ENCODE data around the gene GMCL1. TPM values are rescaled to one million over a fixed set of nuclear protein-coding genes. Genes with fewer than 3 reads are reported as not detected.
"Not testable (repeated sequence)": the region's sequence is repeated elsewhere in the genome, so short reads cannot be mapped to it uniquely, and the experiment has no call there.

GMCL1 gene
- total and polyA plus RNA-seq, 8 donors, result 7.6 to 15.4 (median 9.4) TPM

GRCh38 chr2:69828938-69829255, 563 bp upstream of the GMCL1 start:
- intact Hi-C loops (cut with DNase I), result no loop called here

GRCh38 chr2:69830045-69830905, 815 bp downstream of the GMCL1 start:
- intact Hi-C loops (cut with DNase I), result no loop called here
- H3K4me1 ChIP-seq, result peaks cover 0 to 11% (median 4%) of the 10 kb centered on the region in 3 donors
- DNase-seq, result peak in 3 of 6 donors; percentile 48 to 69 (median 51)
- no peaks in the 10 kb centered on the region for H3K27me3 ChIP-seq
- 1% methylated on average over 44 to 45 of the region's 45 CpGs for WGBS, 2 donors
- no peak for TF ChIP-seq CTCF (IDR thresholded peaks at IDR 0.05)
- peak; percentile 29 to 38 (median 34) for ATAC-seq
- peak overlapping the region; percentile 89 to 99 (median 94) for H3K4me3 ChIP-seq
- FAIRE-seq, result no peak
- H3K36me3 ChIP-seq, result peaks cover 0 to 5% (median 0%) of the 10 kb centered on the region in 3 donors
- no peaks in the 10 kb centered on the region for H3K9me3 ChIP-seq
- H3K27ac ChIP-seq, result peak overlapping the region; percentile 64 to 96 (median 84)

More at GRCh38 chr2:69828938-69829255, 563 bp upstream of the GMCL1 start:
- H3K4me1 ChIP-seq, result peaks cover 0 to 11% (median 4%) of the 10 kb centered on the region in 3 donors
- DNase-seq, result peak in 1 of 6 donors; percentile 36
- no peak for FAIRE-seq
- H3K9me3 ChIP-seq, result no peaks in the 10 kb centered on the region
- WGBS, 2 donors, result 3% methylated on average over 7 of the region's 7 CpGs
- H3K36me3 ChIP-seq, result peaks cover 0 to 5% (median 0%) of the 10 kb centered on the region in 3 donors
- peak overlapping the region; percentile 64 to 96 (median 84) for H3K27ac ChIP-seq
- H3K27me3 ChIP-seq, result no peaks in the 10 kb centered on the region
- no peak for ATAC-seq
- peak overlapping the region; percentile 89 to 99 (median 94) for H3K4me3 ChIP-seq
- no peak for TF ChIP-seq CTCF (IDR thresholded peaks at IDR 0.05)

- H3K9me3 ChIP-seq; FAIRE-seq; H3K27ac ChIP-seq; ATAC-seq; H3K36me3 ChIP-seq; intact Hi-C loops (cut with DNase I); H3K27me3 ChIP-seq; DNase-seq: not testable (repeated sequence)
- peaks cover 0 to 11% (median 4%) of the 10 kb centered on the region in 3 donors for H3K4me1 ChIP-seq
- H3K4me3 ChIP-seq, result peak overlapping the region in 3 of 4 donors; percentile 91 to 99 (median 96)
- 62 to 65% methylated on average over 13 of the region's 13 CpGs for WGBS, 2 donors
These were observed 1.4 kb downstream of the GMCL1 start for GRCh38 chr2:69830906-69831241.

GRCh38 chr2:69831354-69831905, 2.0 kb downstream of the GMCL1 start:
- H3K27ac ChIP-seq, result no peak overlapping the region
- intact Hi-C loops (cut with DNase I), result no loop called here
- TF ChIP-seq CTCF (IDR thresholded peaks at IDR 0.05), result no peak
- FAIRE-seq (no peak), DNase-seq (no peak), ATAC-seq (no peak)
- no peaks in the 10 kb centered on the region for H3K27me3 ChIP-seq
- peak overlapping the region in 2 of 4 donors; percentile 96 to 99 for H3K4me3 ChIP-seq
- 93 to 94% methylated on average over 6 of the region's 6 CpGs for WGBS, 2 donors
- no peaks in the 10 kb centered on the region for H3K9me3 ChIP-seq
- peaks cover 0 to 11% (median 4%) of the 10 kb centered on the region in 3 donors for H3K4me1 ChIP-seq
- no peaks in the 10 kb centered on the region for H3K36me3 ChIP-seq

- Histone ChIP-seq H3K36me3 (no peaks in the 10 kb centered on the region), H3K4me1 (peaks cover 0 to 11% (median 1%) of the 10 kb centered on the region in 3 donors), H3K4me3 (no peak overlapping the region), H3K27me3 (no peaks in the 10 kb centered on the region), H3K9me3 (no peaks in the 10 kb centered on the region), H3K27ac (no peak overlapping the region)
- WGBS, 2 donors, result 50 to 57% methylated on average over 3 of the region's 3 CpGs
- intact Hi-C loops (cut with DNase I), result no loop called here
- FAIRE-seq, result no peak
- no peak for DNase-seq
- TF ChIP-seq CTCF (IDR thresholded peaks at IDR 0.05), result no peak
- ATAC-seq, result no peak
These were observed 4.3 kb downstream of the GMCL1 start for GRCh38 chr2:69833752-69834151.
